Esophagus (tissue), 2 donors: Measurements from ENCODE around the gene TALDO1. TPM values are rescaled to one million over a fixed set of nuclear protein-coding genes. Genes with fewer than 3 reads are reported as not detected.
A peak's percentile ranks its signal among the peaks of the same experiment; 100 is the strongest.

Source experiments
- H3K27ac ChIP-seq, 2 donors: one replicate each; pipeline ENCODE4 v1.5.1; 2013; ENCODE audit warnings: low read depth in 2 of 2, mild to moderate bottlenecking in 2 of 2, inconsistent platforms in 1 of 2, low read length in 1 of 2, moderate library complexity in 1 of 2
- H3K27me3 ChIP-seq, 2 donors: one replicate each; pipeline ENCODE4 v1.6.1; 2013; ENCODE audit warnings: low read length in 2 of 2, control low read depth in 1 of 2, mild to moderate bottlenecking in 1 of 2; ENCODE audit not compliant: insufficient read depth in 2 of 2, control insufficient read depth in 1 of 2
- H3K36me3 ChIP-seq, 2 donors: one replicate each; pipeline ENCODE4 v1.6.1; 2013; ENCODE audit warnings: low read length in 1 of 2; ENCODE audit not compliant: control insufficient read depth in 2 of 2, insufficient read depth in 2 of 2
- H3K4me1 ChIP-seq, 2 donors: one replicate each; pipeline ENCODE4 v1.6.1; 2013; ENCODE audit warnings: low read length in 1 of 2; ENCODE audit not compliant: control insufficient read depth in 2 of 2, insufficient read depth in 2 of 2
- H3K4me3 ChIP-seq, 2 donors: one replicate each; pipeline ENCODE4 v1.5.1; 2013; ENCODE audit warnings: low read length in 2 of 2, mild to moderate bottlenecking in 2 of 2, low read depth in 1 of 2, moderate library complexity in 1 of 2
- H3K9me3 ChIP-seq, 2 donors: one replicate each; pipeline ENCODE4 v1.6.1; 2013; ENCODE audit warnings: mild to moderate bottlenecking in 2 of 2, low read depth in 1 of 2, low read length in 1 of 2, moderate library complexity in 1 of 2; ENCODE audit not compliant: control insufficient read depth in 2 of 2, insufficient read depth in 1 of 2
- WGBS, 2 donors: extraction: QIAGEN DNeasy Blood & Tissue Kit; methylation state at CpG; one replicate each; pipeline ENCODE4 v1.1.7; 2013; 5-methylcytosine and 5-hydroxymethylcytosine counted together
- polyA plus RNA-seq, 2 donors: library from polyadenylated mRNA; stranded (reverse); fragments of 200-250 nt; gene quantifications; one replicate each; pipeline ENCODE4 v1.2.3, GENCODE V29; 2013
- donor health status: healthy with polysubstance abuse.
- donor health status: Bipolar disorder and iron deficiency.

The TALDO1 gene
- polyA plus RNA-seq, 2 donors, result 228 to 278 TPM

- WGBS, 2 donors, result 93 to 95% methylated on average over 9 of the region's 9 CpGs
- Histone ChIP-seq H3K4me1 (peaks cover 13 to 20% of the 10 kb centered on the region in 2 donors), H3K27me3 (no peaks in the 10 kb centered on the region), H3K9me3 (no peaks in the 10 kb centered on the region), H3K4me3 (no peak overlapping the region), H3K36me3 (peaks cover 16 to 44% of the 10 kb centered on the region in 2 donors), H3K27ac (no peak overlapping the region)
These were observed 26.6 kb downstream of the TALDO1 start for GRCh38 chr11:773830-774229.

GRCh38 chr11:774873-775592 lies 27.8 kb downstream of the TALDO1 start:
- no peaks in the 10 kb centered on the region for H3K27me3 ChIP-seq
- WGBS, 2 donors, result 66 to 78% methylated on average over 19 to 20 of the region's 20 CpGs
- H3K9me3 ChIP-seq, result no peaks in the 10 kb centered on the region
- H3K4me1 ChIP-seq, result peaks cover 13 to 27% of the 10 kb centered on the region in 2 donors
- H3K27ac ChIP-seq, result peak overlapping the region; percentile 10 to 63
- H3K4me3 ChIP-seq, result no peak overlapping the region
- H3K36me3 ChIP-seq, result peaks cover 14 to 45% of the 10 kb centered on the region in 2 donors

GRCh38 chr11:776263-776560 lies 28.9 kb downstream of the TALDO1 start:
- Histone ChIP-seq H3K36me3 (peaks cover 3 to 39% of the 10 kb centered on the region in 2 donors), H3K4me1 (peaks cover 13 to 27% of the 10 kb centered on the region in 2 donors), H3K27me3 (no peaks in the 10 kb centered on the region), H3K4me3 (peak overlapping the region; percentile 59 to 94), H3K9me3 (no peaks in the 10 kb centered on the region), H3K27ac (peak overlapping the region; percentile 4 to 81)
- 31 to 34% methylated on average over 11 of the region's 11 CpGs for WGBS, 2 donors

- Histone ChIP-seq H3K27ac (peak overlapping the region; percentile 81 to 83), H3K4me1 (peaks cover 13 to 27% of the 10 kb centered on the region in 2 donors), H3K36me3 (peaks cover 3 to 34% of the 10 kb centered on the region in 2 donors), H3K27me3 (no peaks in the 10 kb centered on the region), H3K9me3 (no peaks in the 10 kb centered on the region), H3K4me3 (peak overlapping the region; percentile 59 to 94)
- 0 to 1% methylated on average over 45 to 62 of the region's 65 CpGs for WGBS, 2 donors
These were observed 29.5 kb downstream of the TALDO1 start for GRCh38 chr11:776561-777287.

- Histone ChIP-seq H3K4me1 (peaks cover 13 to 35% of the 10 kb centered on the region in 2 donors), H3K4me3 (peak within 1 kb of the TSS; percentile 59 to 94), H3K27me3 (no peaks in the 10 kb centered on the region), H3K9me3 (no peaks in the 10 kb centered on the region), H3K36me3 (peaks cover 3 to 28% of the 10 kb centered on the region in 2 donors), H3K27ac (peak within 1 kb of the TSS; percentile 81 to 83)
- 1% methylated on average over 93 to 110 of the region's 110 CpGs for WGBS, 2 donors
These were observed 30.3 kb downstream of the TALDO1 start, which contains the start of gene GATD1 for GRCh38 chr11:777288-778255. GATD1 (minus strand) TSS chr11:777487; CDS start chr11:777462, 25 bp downstream.

GRCh38 chr11:778976-779954 lies 32.0 kb downstream of the TALDO1 start:
- Histone ChIP-seq H3K9me3 (no peaks in the 10 kb centered on the region), H3K36me3 (peaks cover 0 to 15% of the 10 kb centered on the region in 2 donors), H3K4me1 (peaks cover 13 to 39% of the 10 kb centered on the region in 2 donors), H3K27me3 (no peaks in the 10 kb centered on the region), H3K27ac (no peak overlapping the region), H3K4me3 (no peak overlapping the region)
- 93% methylated on average over 23 of the region's 23 CpGs for WGBS, 2 donors

GRCh38 chr11:779955-780532 lies 32.8 kb downstream of the TALDO1 start:
- Histone ChIP-seq H3K4me3 (no peak overlapping the region), H3K36me3 (peaks cover 0 to 11% of the 10 kb centered on the region in 2 donors), H3K4me1 (peaks cover 9 to 36% of the 10 kb centered on the region in 2 donors), H3K27ac (no peak overlapping the region), H3K9me3 (no peaks in the 10 kb centered on the region), H3K27me3 (no peaks in the 10 kb centered on the region)
- WGBS, 2 donors, result 95 to 97% methylated on average over 16 of the region's 16 CpGs
